HG03064 (cell line): ENCODE results near the gene HMCES.
"Not testable (repeated sequence)": the region's sequence is repeated elsewhere in the genome, so short reads cannot be mapped to it uniquely, and the experiment has no call there.

Experiments used
- ATAC-seq: cut with Tn5 transposase; IDR thresholded peaks from one replicate; pipeline ENCODE4 v1.9.1; 2021; ENCODE audit warnings: low read depth; ENCODE audit not compliant: unreplicated experiment

The HMCES gene

DNA sequence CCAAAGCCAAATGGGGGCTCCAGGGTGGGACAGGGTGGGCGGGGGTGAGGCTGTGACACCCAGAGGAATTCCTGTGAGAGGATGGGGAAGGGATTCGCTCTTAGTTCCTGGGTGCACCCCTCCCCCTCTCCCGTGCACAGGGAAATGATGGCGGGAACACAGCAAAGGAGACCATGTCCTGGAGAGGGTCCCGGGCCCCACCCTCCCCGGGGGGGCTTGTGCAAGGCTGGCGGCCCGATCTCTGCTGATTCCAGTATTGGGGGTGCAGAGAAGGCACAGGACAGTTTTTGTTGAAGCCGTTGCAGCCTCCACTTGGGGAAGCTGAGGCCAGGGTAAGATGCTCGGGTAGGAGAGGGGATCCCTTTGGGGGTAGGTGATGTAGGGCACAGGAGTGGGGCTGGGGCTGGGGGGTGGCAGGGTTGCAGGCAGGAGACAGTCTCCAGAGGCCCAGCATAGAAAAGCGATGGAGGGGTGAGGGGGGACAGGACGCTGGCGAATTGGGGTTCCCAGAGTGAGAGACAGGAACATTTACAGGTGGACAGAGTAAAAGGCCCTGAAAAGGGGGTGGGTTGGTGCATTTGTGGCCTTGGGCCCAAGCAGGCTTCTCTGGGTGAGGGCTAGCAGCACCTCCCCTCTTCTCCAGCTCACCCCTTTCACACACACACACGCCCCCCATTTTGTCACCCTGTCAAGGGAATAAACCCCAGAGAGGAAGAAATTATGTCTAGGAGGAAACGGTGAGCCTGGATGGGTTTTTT lies 38.5 kb downstream of the HMCES start:
- no peak for ATAC-seq

DNA sequence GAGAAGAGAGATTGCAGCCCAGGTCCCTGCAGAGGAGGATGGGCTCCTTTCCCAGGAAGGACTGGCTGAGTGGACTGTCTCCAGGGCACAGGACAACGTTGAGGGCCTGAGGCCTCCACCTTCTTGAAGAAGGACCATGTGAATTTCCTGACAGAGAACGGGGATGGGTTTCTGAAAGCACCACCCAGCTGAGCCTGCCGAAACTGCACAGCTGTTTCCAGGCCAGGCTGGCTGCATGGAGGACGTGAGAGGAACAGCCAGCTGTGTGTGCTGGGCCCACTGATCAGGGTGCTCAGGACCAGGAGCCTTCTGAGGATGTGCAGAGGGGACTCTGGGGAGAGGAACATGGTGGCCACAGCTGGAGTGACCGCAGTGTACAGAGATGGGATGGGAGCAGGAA lies 39.2 kb downstream of the HMCES start:
- ATAC-seq: no peak

DNA sequence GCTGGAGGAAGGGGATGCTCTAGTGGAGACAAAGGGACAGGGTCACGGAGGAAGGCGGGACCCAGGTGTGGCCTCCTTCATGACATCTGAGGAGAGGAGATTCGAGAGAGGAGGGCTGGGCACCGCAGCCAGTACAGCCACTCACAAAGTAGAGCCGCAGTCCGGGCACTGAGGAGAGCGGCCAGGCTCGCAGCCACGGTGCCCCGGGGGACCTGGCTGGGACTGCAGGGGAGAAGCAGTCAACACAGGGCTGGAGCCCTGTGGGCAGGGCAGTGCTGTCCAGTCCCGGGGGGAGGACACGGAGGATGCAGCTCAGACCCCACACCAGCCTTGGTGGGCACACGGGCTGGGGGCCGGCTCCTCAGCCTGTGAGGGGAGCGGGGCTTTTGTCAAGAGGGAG lies 40.3 kb downstream of the HMCES start:
- no peak for ATAC-seq

DNA sequence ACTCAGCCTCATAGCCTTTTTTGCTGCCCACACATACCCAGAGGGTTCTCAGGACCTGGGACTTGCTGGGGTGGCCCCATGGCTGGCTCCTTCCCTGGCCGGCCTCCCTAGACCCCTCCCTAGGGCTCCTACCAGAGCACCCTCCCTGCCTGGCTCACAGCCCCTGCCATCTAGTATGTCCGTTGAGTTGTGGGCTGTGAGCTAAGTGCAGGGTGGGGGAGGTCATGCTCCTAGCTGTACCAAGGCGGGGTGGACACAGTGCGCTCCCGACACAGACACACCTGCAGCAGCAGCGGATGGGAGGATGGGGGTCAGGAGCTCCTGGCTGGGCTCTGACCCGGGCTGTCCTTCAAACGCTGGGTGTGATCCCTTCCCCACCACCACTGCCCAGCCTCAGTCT lies 41.6 kb downstream of the HMCES start:
- ATAC-seq: no peak

DNA sequence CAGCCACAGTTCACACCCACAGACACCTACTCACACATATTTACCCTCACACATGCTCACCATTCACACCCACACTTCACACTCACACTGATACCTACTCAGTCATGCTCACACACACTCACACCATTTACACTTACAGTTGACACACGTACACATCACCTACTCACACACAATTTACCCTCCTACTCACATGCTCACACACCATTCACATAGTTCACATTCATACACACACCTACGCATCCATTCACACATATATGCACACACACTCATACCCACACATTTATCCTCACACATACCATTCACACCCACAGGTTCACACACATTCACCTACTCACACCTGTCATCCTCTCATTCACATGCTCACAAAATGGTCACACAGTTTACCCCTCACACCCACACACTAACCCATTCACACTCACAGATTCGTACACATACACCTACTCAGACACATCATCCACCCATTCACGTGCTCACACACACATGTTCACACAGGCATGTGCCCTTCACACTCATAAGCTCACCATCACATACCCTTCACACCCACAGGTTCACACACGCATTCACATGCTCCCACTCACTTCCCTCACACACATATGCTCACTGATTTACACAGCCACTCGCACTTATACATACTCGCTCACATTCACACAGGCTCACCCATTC lies 42.3 kb downstream of the HMCES start:
- ATAC-seq: no peak

DNA sequence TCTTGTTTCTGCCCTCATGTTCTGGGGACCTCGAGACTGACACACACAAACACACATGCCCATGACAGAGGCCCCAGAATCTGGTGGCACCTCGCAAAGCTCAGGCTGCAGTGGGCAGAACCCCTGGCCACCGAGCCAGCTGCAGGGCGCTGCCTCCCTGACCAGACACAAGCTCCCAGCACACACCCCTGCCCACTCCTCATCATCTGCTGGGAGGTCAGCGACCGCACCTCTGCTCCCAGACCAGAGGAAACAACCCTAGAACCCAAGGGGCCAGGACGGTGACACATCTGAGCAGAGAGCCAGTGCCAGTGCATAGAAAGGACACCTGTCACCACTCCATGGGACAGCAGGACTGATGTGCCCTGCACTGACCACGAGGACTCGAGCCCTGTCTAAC lies 43.2 kb downstream of the HMCES start:
- ATAC-seq: no peak

DNA sequence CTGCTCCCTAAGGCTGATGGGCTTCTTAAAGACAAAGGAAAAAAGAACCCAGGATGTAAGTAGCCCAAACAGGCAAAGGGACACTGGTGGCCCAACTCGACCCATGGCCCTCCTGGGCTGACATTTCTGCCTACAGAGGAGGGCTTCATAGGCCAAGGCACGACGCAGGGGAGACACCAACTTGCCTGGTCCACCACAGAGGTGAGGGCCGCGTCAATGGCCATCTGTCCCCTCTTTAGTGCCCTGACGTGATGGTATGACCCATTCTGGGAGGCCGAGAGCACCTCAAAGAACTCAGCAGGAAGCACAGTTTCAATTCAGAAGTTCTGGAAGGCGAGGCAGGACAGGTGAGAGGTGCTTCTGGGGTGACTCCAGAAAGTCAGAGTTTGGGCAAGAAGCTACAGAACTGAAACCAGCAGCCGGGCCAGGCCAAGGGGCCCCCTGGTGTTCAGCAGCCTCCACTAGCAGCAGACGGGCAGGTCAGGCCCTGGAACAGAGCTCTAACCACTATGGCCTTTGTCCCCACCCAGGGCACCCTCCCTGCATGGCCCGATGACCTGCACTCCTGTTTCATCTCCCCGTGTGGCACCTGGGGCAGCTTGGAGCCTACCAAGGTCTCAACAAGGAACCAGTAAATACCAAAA lies 45.1 kb downstream of the HMCES start:
- ATAC-seq: no peak

DNA sequence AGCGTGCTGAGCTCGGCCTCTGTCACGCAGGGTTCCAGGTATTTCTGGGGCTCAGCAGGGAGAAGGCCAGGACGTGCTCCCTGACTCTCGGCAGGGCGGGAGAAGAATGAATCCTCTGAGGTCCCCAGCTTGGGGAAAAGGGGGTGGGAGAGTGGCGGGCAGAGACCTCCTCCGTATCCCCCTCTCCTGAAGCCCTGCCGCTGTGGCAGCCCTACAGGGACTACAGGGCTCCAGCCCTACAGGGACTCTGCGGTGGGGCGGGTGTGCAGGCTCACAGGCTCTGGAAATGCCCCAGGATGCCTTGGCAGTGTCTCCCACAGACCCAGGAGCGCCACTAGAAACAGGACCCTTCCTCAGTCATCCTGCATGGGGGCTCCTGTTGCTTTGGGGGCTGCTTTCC lies 46.2 kb downstream of the HMCES start:
- no peak for ATAC-seq

DNA sequence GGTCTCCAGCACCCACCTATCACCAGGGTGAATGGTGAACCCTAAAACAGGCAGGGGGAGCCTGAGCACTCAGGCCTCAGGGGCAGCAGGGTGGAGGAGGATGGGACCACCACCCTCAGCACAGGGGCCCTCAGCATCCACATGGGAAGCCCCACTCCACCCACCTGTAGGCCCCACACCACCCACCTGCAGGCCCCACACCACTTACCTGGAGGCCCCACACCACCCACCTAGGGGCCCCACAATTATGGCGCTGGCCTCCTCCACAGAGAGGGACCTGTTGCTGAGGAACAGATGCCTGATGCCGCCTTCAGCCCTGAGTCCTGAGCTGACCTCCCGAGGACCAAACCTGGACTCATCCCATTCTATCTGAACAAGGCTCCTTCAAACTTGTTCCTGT lies 46.7 kb downstream of the HMCES start:
- ATAC-seq: no peak

DNA sequence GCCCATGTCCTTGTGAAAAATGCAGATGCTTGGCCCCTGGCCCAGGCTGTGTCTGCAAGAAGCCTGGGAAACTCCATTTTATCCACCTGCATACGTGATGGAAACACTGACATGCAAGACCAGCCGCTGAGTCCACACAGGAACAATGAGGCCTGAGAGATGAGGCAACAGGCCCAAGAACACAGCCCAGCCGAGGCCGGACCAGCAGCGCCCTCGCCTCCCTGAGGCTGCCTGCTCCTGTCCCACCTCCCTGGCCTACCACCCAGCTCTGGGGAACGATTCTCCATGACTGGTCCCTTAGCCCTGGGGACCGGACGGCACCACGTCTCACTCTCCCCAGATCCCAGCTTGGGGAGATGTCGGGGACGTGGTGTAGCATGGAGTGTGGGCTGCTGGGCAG lies 47.5 kb downstream of the HMCES start:
- ATAC-seq: no peak

DNA sequence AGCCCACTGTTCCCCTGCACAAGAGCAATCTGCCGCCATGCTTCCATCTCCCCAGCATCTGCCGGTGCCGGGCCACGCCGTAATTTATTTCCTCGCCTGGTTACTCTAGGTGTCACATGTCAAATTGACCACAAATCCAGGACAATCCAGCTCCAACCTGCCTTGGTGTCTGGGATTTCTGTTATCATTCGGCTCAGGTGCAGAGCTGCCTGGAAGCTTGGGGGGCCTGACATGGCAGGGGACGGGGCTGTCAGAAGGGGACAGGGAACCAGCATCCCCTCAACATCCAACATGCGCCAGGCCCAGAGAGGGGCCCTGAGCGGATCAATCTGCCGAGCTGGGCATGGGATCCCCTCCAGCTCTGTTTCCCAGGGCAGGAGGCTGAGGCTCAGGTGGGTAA lies 47.9 kb downstream of the HMCES start:
- ATAC-seq: no peak

DNA sequence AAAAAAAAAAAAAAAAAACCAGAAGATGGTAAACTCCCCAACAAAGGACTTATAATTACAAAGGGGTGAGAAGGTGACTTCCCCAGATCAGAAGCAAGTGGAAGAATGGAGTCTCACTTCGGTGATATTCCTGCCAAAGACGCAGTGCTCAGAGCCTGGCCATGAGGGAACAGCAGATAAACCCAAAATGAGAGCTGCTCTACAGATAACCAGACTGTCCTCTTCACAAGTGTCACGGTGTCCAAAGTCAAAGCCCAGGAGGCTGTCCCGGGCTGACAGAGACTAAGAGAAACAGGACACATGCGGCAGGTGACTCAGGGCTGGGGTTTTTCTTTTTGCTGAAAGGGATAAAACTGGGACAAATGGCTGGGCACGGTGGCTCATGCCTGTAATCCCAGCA lies 48.8 kb downstream of the HMCES start:
- no peak for ATAC-seq

DNA sequence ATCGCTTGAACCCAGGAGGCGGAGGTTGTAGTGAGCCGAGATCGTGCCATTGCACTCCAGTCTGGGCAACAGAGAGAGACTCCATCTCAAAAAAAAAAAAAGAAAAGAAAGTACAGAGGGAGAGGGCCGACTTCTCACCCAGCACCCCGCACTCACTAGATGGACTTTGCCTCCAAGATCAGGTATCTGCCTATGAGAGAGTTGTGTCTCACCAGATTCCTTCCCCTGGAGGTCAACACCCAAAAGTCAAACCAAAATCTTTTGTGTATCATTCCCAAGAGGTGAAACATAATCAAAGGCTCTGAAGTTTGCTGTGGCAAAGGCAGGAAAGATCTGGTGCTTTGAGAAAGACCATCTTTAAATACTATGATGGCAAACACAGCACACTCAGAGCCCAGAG lies 51.2 kb downstream of the HMCES start:
- ATAC-seq: no peak

DNA sequence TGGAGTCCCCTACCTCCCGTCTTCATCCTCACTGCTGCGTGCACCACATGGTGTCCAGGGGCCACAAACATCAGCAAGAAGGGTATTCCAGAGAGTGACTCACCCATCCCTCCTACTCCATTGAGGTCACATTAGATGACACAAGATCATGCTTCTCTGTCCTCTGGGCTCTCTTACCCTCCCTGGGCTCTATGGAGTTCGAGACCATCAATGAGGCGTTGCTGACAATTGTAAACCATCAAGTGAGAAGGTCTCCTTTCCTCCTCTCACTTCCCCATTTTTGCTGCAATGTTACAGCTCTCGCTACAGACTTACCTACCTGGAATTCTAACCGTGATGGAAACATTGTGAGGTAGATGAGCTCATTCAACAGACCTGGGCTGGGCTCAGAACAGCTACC lies 51.7 kb downstream of the HMCES start:
- no peak for ATAC-seq

DNA sequence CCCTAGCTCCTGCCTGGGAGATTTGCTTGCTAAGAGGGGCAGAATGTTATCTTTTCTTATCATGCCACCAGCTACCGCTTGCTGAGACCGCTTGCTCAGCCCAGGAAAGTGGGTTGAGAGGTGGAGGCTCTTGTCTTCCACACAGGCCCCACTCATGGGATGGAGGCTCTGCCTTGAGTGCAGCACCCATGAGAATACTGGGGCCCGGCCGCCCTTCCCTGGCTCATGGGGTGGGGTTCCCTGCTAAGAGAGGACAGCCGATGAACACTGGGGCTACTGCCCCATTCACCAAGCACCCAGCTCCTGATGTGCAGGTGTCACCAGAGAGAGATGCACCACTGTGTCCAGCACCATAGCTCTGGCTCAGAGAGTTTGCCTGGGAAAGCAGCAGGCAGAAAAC lies 55.2 kb downstream of the HMCES start:
- no peak for ATAC-seq

DNA sequence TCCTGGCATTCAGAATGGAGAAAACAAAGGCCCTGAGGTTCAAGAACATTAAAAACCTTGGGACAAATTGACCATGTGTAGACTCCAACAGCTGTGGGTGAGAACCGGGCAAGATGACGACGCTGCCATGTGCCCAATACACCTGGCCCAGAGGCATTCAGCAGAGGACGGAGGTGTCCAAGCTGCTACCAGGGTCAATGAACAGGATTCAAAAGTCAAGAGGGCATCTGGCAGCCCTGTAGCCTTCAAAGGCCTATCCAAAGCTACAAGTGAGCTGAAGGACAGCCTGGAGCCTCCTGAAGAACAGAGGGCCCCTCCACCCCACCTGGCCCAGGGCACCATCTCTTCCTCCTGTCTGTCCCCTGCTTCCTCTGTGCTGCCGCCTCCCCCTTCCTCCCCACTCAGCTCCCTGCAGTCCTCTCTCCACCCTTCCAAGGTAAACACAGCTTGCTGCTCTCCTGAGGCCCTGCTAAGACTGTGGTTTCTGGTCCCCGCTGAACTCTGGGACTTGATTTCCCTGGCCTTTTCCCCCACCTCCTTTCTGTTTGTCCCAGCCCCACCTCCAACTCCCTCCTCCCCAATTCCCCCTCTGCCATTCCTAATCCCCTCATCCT lies 57.5 kb downstream of the HMCES start:
- no peak for ATAC-seq

DNA sequence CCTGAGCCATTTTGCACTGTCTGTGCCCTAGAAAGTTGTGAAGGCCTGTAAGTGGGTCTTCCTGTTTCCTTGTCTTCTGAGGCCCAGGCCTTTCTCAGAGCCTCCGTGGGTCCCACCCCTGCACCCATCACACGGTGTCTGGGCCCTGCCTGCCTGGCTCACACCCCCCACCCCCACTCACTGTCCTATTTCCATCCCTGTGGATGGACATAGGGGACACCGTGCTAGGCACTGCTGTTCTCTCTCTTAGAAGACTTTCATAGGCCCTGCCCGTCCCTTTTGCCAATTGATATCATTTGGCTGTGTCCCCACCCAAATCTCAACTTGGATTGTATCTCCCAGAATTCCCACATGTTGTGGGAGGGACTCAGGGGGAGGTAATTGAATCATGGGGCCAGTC lies 59.0 kb downstream of the HMCES start:
- ATAC-seq: not testable (repeated sequence)

DNA sequence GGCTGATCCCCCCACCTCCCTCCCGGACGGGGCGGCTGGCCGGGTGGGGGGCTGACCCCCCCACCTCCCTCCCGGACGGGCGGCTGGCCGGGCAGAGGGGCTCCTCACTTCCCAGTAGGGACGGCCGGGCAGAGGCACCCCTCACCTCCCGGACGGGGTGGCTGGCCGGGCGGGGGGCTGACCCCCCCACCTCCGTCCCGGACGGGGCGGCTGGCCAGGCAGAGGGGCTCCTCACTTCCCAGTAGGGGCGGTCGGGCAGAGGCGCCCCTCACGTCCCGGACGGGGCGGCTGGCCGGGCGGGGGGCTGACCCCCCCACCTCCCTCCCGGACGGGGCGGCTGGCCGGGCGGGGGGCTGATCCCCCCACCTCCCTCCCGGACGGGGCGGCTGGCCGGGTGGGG lies 60.5 kb downstream of the HMCES start:
- ATAC-seq: not testable (repeated sequence)

DNA sequence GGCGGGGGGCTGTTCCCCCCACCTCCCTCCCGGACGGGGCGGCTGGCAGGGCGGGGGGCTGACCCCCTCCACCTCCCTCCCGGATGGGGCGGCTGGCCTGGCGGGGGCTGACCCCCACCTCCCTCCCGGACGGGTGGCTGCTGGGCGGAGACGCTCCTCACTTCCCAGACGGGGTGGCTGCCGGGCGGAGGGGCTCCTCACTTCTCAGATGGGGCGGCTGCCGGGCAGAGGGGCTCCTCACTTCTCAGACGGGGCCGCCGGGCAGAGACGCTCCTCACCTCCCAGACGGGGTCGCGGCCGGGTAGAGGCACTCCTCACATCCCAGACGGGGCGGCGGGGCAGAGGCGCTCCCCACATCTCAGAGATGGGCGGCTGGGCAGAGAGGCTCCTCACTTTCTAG lies 61.2 kb downstream of the HMCES start:
- ATAC-seq: not testable (repeated sequence)

DNA sequence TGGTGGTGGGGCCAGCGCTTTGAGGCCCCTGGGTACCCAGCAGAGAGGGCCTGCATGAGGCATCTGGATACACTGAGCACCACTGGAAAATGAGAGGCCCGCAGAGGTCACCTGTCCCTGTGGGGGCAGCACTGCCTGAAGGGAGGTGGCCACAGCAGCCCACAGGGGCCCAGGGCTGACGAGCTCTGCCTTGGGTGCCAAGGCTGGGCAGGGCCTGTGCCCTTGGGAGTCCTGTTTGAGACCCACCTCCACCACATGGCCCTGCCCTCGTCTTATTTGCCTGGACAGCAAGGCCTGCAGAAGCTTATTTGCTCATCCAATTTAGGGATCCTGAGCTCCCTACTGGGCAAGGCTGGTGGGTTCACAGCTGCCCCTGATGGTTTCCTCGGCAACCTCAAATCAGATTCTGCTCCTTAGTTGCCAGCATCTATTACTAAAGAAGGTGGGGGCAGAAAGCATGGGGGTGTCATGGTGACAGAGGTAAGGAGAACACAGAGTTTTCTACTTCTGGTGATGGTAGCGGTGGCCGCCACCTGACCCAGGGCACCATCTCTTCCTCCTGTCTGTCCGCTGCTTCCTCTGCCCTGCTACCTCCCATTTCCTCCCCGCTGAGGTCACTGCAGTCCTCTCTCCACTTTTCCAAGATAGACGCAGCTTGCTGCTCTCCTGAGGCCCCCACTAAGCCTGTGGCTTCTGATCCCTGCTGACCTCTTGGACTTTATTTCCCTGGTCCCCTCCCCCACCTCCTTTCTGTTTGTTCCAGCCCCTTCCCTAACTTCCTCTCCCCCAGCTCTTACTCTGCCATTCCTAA lies 62.9 kb downstream of the HMCES start:
- ATAC-seq: no peak
